HT1080 (cell line): ENCODE results near the gene OPRL1. TPM values are rescaled to one million over a fixed set of nuclear protein-coding genes. Genes with fewer than 3 reads are reported as not detected.

ENCODE experiments used
- DNase-seq: peaks from one replicate; pipeline ENCODE4 v3.0.0-alpha.2; 2015; ENCODE audit warnings: low read depth
- total RNA-seq: library from RNA; depleted of rRNA; stranded (reverse); fragments of >200 nt; shearing (Covaris generic); gene quantifications from 2 replicates; pipeline ENCODE4 v1.2.3, GENCODE V29; 2014

OPRL1 gene
- total RNA-seq, 1 experiment from 2014 or later = 0.43 TPM

GRCh38 chr20:64101731-64102621, 22.1 kb downstream of the OPRL1 start:
- DNase-seq = no peak

GRCh38 chr20:64102647-64103354, 22.9 kb downstream of the OPRL1 start:
- DNase-seq = no peak

GRCh38 chr20:64103871-64104666, 24.2 kb downstream of the OPRL1 start:
- no peak for DNase-seq

- no peak for DNase-seq
Observed at GRCh38 chr20:64104667-64105451, 25.0 kb downstream of the OPRL1 start.

- no peak for DNase-seq
Observed at GRCh38 chr20:64105846-64106434, 26.1 kb downstream of the OPRL1 start.

GRCh38 chr20:64106435-64106961, 26.6 kb downstream of the OPRL1 start:
- no peak for DNase-seq

- no peak for DNase-seq
Observed at GRCh38 chr20:64106981-64107735, 27.3 kb downstream of the OPRL1 start, which contains the start of gene NPBWR2. Gene NPBWR2, minus strand, starts transcription at chr20:64107565. Its CDS starts 734 bp downstream, at chr20:64106831.

GRCh38 chr20:64107736-64108457, 28.0 kb downstream of the OPRL1 start:
- DNase-seq = no peak

- no peak for DNase-seq
Observed at GRCh38 chr20:64108731-64109681, 29.1 kb downstream of the OPRL1 start.

GRCh38 chr20:64109831-64110391, 30.0 kb downstream of the OPRL1 start:
- DNase-seq = no peak

- DNase-seq = no peak
Observed at GRCh38 chr20:64110411-64111068, 30.7 kb downstream of the OPRL1 start.

GRCh38 chr20:64111841-64112641, 32.2 kb downstream of the OPRL1 start:
- DNase-seq = no peak

GRCh38 chr20:64112691-64113443, 33.0 kb downstream of the OPRL1 start:
- DNase-seq = no peak

GRCh38 chr20:64113444-64113775, 33.5 kb downstream of the OPRL1 start:
- DNase-seq = no peak

GRCh38 chr20:64113796-64114355, 34.0 kb downstream of the OPRL1 start:
- DNase-seq = no peak
